ENCODE data around the gene HCCS. TPM values are rescaled to one million over a fixed set of nuclear protein-coding genes. Genes with fewer than 3 reads are reported as not detected.
"Not testable (repeated sequence)": the region's sequence is repeated elsewhere in the genome, so short reads cannot be mapped to it uniquely, and the experiment has no call there.

The HCCS gene
- total and polyA plus RNA-seq, 4 experiments from 2014 or later = 12.8 to 30.4 (median 21.0) TPM

DNA sequence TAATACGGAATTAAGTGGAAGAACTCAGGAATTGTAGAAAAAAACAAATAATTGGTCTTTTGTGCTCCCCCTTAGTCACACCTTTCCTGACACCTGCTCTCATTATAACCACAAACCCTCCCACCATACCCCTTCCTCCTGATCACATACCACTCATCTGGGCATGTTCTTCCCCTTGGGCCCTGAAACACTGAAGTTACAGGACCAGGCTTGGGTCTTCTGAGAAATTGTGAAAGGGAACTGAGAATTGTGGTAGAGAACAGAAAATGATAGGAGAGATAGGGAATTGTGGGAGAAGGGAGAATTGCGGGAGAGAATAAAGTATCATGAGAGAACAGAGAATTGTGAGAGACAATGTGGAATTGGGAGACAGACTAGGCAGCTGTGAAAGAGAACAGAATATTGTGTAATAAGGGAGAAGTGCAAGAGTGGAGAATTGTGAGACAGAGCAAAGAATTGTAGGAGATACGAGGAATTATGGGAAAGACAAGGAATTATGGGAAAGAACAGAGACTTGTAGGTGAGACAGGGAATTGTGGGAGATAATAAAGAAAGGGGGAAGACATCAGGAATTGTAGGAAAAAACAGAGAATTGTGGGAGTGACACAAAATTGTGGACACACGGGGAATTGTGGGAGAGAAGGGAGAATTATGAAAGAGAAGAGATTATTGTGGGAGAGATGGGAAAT is 2.7 kb upstream of the HCCS start:
- no peaks in the 10 kb centered on the region for H3K9me3 Mint-ChIP-seq
- no peak for DNase-seq
- H3K4me3 Mint-ChIP-seq = peak overlapping the region in 1 of 8 donors; percentile 48
- Histone ChIP-seq H3K4me1 (ENCODE audit: insufficient read depth, low read length) (peaks cover 20% of the 10 kb centered on the region), H3K4me3 (ENCODE audit: low read length in 2 of 2) (no peak overlapping the region), H3K36me3 (ENCODE audit: insufficient read depth, low read length) (no peaks in the 10 kb centered on the region), H3K27ac (ENCODE audit: low read depth, low read length) (no peak overlapping the region), H3K27me3 (ENCODE audit: insufficient read depth, low read length) (no peaks in the 10 kb centered on the region), H3K9me3 (ENCODE audit: control insufficient read depth in 1 of 2, low read length in 2 of 2) (no peaks in the 10 kb centered on the region)
- ChIA-PET CTCF (ENCODE audit: partially characterized antibody) (no interaction called here), POLR2A (ENCODE audit: partially characterized antibody) (no interaction called here)
- peaks cover 5 to 27% (median 16%) of the 10 kb centered on the region in 4 donors for H3K4me1 Mint-ChIP-seq
- H3K27me3 Mint-ChIP-seq = peaks cover 0 to 1% of the 10 kb centered on the region in 2 donors
- intact Hi-C loops (cut with micrococcal nuclease) = no loop called here
- H3K36me3 Mint-ChIP-seq = peaks cover 0 to 7% of the 10 kb centered on the region in 2 donors
- no peak overlapping the region for H3K27ac Mint-ChIP-seq

GRCh38 chrX:11109968-11110367 is 1.2 kb upstream of the HCCS start:
- peaks cover 7 to 31% (median 22%) of the 10 kb centered on the region in 4 donors for H3K4me1 Mint-ChIP-seq
- CTCF ChIA-PET (ENCODE audit: partially characterized antibody) = no interaction called here
- Histone ChIP-seq H3K9me3 (ENCODE audit: control insufficient read depth in 1 of 2, low read length in 2 of 2) (no peaks in the 10 kb centered on the region), H3K27ac (ENCODE audit: low read depth, low read length) (no peak overlapping the region), H3K4me3 (ENCODE audit: low read length in 2 of 2) (no peak overlapping the region), H3K4me1 (ENCODE audit: insufficient read depth, low read length) (peaks cover 20% of the 10 kb centered on the region), H3K27me3 (ENCODE audit: insufficient read depth, low read length) (no peaks in the 10 kb centered on the region), H3K36me3 (ENCODE audit: insufficient read depth, low read length) (peaks cover 4% of the 10 kb centered on the region)
- no peaks in the 10 kb centered on the region for H3K9me3 Mint-ChIP-seq
- intact Hi-C loops (cut with micrococcal nuclease) = loop anchor here (2.0 to 5.0 kb wide), 2 partner anchors 649 to 662 kb away; partner anchors contain the start of gene MSL3
- H3K27ac Mint-ChIP-seq = no peak overlapping the region
- H3K36me3 Mint-ChIP-seq = peaks cover 2 to 15% of the 10 kb centered on the region in 2 donors
- no peak for DNase-seq
- POLR2A ChIA-PET (ENCODE audit: partially characterized antibody) = no interaction called here
- H3K27me3 Mint-ChIP-seq = peaks cover 0 to 1% of the 10 kb centered on the region in 2 donors
- H3K4me3 Mint-ChIP-seq = no peak overlapping the region

GRCh38 chrX:11111947-11112346 is 815 bp downstream of the HCCS start:
- H3K9me3 ChIP-seq (ENCODE audit: control insufficient read depth in 1 of 2, low read length in 2 of 2) = no peaks in the 10 kb centered on the region
- H3K27me3 Mint-ChIP-seq = peaks cover 0 to 1% of the 10 kb centered on the region in 2 donors
- H3K27ac ChIP-seq (ENCODE audit: low read depth, low read length) = peak overlapping the region; percentile 93
- peak overlapping the region; percentile 52 to 86 for H3K4me3 ChIP-seq (ENCODE audit: low read length in 2 of 2)
- POLR2A ChIA-PET (ENCODE audit: partially characterized antibody) = no interaction called here
- DNase-seq = peak in 1 of 5 donors; percentile 2
- H3K27me3 ChIP-seq (ENCODE audit: insufficient read depth, low read length) = no peaks in the 10 kb centered on the region
- H3K9me3 Mint-ChIP-seq = no peaks in the 10 kb centered on the region
- peaks cover 7 to 31% (median 22%) of the 10 kb centered on the region in 4 donors for H3K4me1 Mint-ChIP-seq
- intact Hi-C loops (cut with micrococcal nuclease) = loop anchor here (2.0 to 5.0 kb wide), 2 partner anchors 647 to 660 kb away; partner anchors contain the start of gene MSL3
- H3K4me3 Mint-ChIP-seq = peak overlapping the region in 3 of 8 donors; percentile 92 to 95 (median 94)
- peaks cover 7 to 32% of the 10 kb centered on the region in 2 donors for H3K36me3 Mint-ChIP-seq
- H3K27ac Mint-ChIP-seq = peak overlapping the region; percentile 96 to 98 (median 97)
- peaks cover 13% of the 10 kb centered on the region for H3K36me3 ChIP-seq (ENCODE audit: insufficient read depth, low read length)
- CTCF ChIA-PET (ENCODE audit: partially characterized antibody) = no interaction called here
- H3K4me1 ChIP-seq (ENCODE audit: insufficient read depth, low read length) = peaks cover 20% of the 10 kb centered on the region

GRCh38 chrX:11113731-11114130 is 2.6 kb downstream of the HCCS start:
- Histone ChIP-seq H3K4me1 (ENCODE audit: insufficient read depth, low read length) (peaks cover 20% of the 10 kb centered on the region), H3K36me3 (ENCODE audit: insufficient read depth, low read length) (peaks cover 19% of the 10 kb centered on the region), H3K27ac (ENCODE audit: low read depth, low read length) (no peak overlapping the region), H3K27me3 (ENCODE audit: insufficient read depth, low read length) (no peaks in the 10 kb centered on the region), H3K4me3 (ENCODE audit: low read length in 2 of 2) (no peak overlapping the region), H3K9me3 (ENCODE audit: control insufficient read depth in 1 of 2, low read length in 2 of 2) (no peaks in the 10 kb centered on the region)
- ChIA-PET POLR2A (ENCODE audit: partially characterized antibody) (no interaction called here), CTCF (ENCODE audit: partially characterized antibody) (interaction anchor here (1.5 kb wide), 1 partner anchor 923 kb away, joined by 3 read pairs; no protein-coding TSS in a partner anchor)
- Mint-ChIP-seq H3K4me3 (peak overlapping the region in 2 of 8 donors; percentile 0 to 35), H3K36me3 (peaks cover 7 to 45% of the 10 kb centered on the region in 2 donors), H3K9me3 (no peaks in the 10 kb centered on the region), H3K27me3 (peaks cover 0 to 1% of the 10 kb centered on the region in 2 donors), H3K27ac (peak overlapping the region in 6 of 7 donors; percentile 42 to 98 (median 80)), H3K4me1 (peaks cover 7 to 31% (median 22%) of the 10 kb centered on the region in 4 donors)
- intact Hi-C loops (cut with micrococcal nuclease) = loop anchor here (5.0 kb wide), 1 partner anchor 659 kb away; no protein-coding TSS in a partner anchor
- DNase-seq = no peak

- no peak overlapping the region for H3K27ac Mint-ChIP-seq
- no peaks in the 10 kb centered on the region for H3K27me3 Mint-ChIP-seq
- no peaks in the 10 kb centered on the region for H3K27me3 ChIP-seq (ENCODE audit: insufficient read depth, low read length)
- no peak overlapping the region for H3K4me3 Mint-ChIP-seq
- CTCF ChIA-PET (ENCODE audit: partially characterized antibody) = no interaction called here
- H3K9me3 Mint-ChIP-seq = no peaks in the 10 kb centered on the region
- H3K9me3 ChIP-seq (ENCODE audit: control insufficient read depth in 1 of 2, low read length in 2 of 2) = no peaks in the 10 kb centered on the region
- peaks cover 28 to 68% of the 10 kb centered on the region in 2 donors for H3K36me3 Mint-ChIP-seq
- no peak overlapping the region for H3K4me3 ChIP-seq (ENCODE audit: low read length in 2 of 2)
- intact Hi-C loops (cut with micrococcal nuclease) = no loop called here
- H3K4me1 ChIP-seq (ENCODE audit: insufficient read depth, low read length) = peaks cover 4% of the 10 kb centered on the region
- peaks cover 32% of the 10 kb centered on the region for H3K36me3 ChIP-seq (ENCODE audit: insufficient read depth, low read length)
- peaks cover 2 to 10% (median 8%) of the 10 kb centered on the region in 4 donors for H3K4me1 Mint-ChIP-seq
- POLR2A ChIA-PET (ENCODE audit: partially characterized antibody) = no interaction called here
- H3K27ac ChIP-seq (ENCODE audit: low read depth, low read length) = no peak overlapping the region
- no peak for DNase-seq
These were observed 6.6 kb downstream of the HCCS start for GRCh38 chrX:11117745-11118144.

DNA sequence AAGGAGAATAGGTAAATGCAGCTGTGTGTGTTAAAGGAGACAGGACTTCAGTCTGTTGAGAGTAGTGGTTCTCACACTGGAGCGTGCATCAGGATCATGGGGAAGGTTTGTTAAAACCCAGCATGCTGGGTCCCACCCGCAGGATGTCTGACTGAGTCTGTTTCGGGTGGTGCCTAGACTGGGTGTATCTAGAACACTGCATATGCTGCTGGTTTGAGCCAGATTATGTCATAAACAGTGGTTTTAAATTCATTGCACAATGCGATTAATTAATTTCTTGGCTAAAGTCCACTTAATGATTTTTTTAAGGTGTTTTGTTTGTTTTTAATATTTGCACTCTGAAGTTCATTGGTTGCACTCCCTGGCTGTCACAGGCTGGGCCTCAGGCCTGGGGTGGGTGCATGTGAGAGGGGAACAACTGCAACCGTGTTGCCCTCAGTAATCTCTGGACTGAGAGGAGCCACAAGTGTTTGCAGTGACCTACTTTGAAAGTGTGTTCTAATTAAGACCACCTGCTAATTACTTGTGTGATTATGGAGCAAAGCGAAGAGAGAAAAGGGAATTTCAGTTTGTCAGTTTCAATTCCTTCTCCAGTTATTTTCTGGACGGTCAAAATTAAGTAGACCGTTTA is 8.3 kb downstream of the HCCS start:
- H3K27ac ChIP-seq (ENCODE audit: low read depth, low read length) = no peak overlapping the region
- H3K9me3 ChIP-seq (ENCODE audit: control insufficient read depth in 1 of 2, low read length in 2 of 2) = no peaks in the 10 kb centered on the region
- H3K4me3 ChIP-seq (ENCODE audit: low read length in 2 of 2) = no peak overlapping the region
- H3K27ac Mint-ChIP-seq = no peak overlapping the region
- no peaks in the 10 kb centered on the region for H3K9me3 Mint-ChIP-seq
- H3K4me3 Mint-ChIP-seq = no peak overlapping the region
- H3K4me1 ChIP-seq (ENCODE audit: insufficient read depth, low read length) = no peaks in the 10 kb centered on the region
- H3K4me1 Mint-ChIP-seq = no peaks in the 10 kb centered on the region
- no peaks in the 10 kb centered on the region for H3K27me3 ChIP-seq (ENCODE audit: insufficient read depth, low read length)
- no peaks in the 10 kb centered on the region for H3K27me3 Mint-ChIP-seq
- intact Hi-C loops (cut with micrococcal nuclease) = no loop called here
- ChIA-PET CTCF (ENCODE audit: partially characterized antibody) (no interaction called here), POLR2A (ENCODE audit: partially characterized antibody) (no interaction called here)
- H3K36me3 ChIP-seq (ENCODE audit: insufficient read depth, low read length) = peaks cover 32% of the 10 kb centered on the region
- no peak for DNase-seq
- peaks cover 28 to 64% of the 10 kb centered on the region in 2 donors for H3K36me3 Mint-ChIP-seq

- H3K36me3 ChIP-seq (ENCODE audit: insufficient read depth, low read length) = peaks cover 12% of the 10 kb centered on the region
- H3K27me3 Mint-ChIP-seq; H3K9me3 ChIP-seq (ENCODE audit: control insufficient read depth in 1 of 2, low read length in 2 of 2); H3K27ac ChIP-seq (ENCODE audit: low read depth, low read length); intact Hi-C loops (cut with micrococcal nuclease); H3K9me3 Mint-ChIP-seq; H3K4me1 Mint-ChIP-seq; CTCF ChIA-PET (ENCODE audit: partially characterized antibody); H3K4me1 ChIP-seq (ENCODE audit: insufficient read depth, low read length); H3K27ac Mint-ChIP-seq; H3K4me3 ChIP-seq (ENCODE audit: low read length in 2 of 2); H3K4me3 Mint-ChIP-seq; DNase-seq; POLR2A ChIA-PET (ENCODE audit: partially characterized antibody); H3K27me3 ChIP-seq (ENCODE audit: insufficient read depth, low read length): not testable (repeated sequence)
- H3K36me3 Mint-ChIP-seq = peaks cover 21 to 36% of the 10 kb centered on the region in 2 donors
These were observed 12.0 kb downstream of the HCCS start for GRCh38 chrX:11123087-11123486.

All from CD4-positive, alpha-beta memory T cell (primary cell).